ENCODE data around the gene USP15. TPM values are rescaled to one million over a fixed set of nuclear protein-coding genes. Genes with fewer than 3 reads are reported as not detected.
A peak's percentile ranks its signal among the peaks of the same experiment; 100 is the strongest.

Gene USP15
- total and polyA plus RNA-seq, 2 of the 8 experiments (the other 6 are each of a cell fraction or from before 2014, with no cell fraction given), result 12.7 to 38.6 TPM

DNA sequence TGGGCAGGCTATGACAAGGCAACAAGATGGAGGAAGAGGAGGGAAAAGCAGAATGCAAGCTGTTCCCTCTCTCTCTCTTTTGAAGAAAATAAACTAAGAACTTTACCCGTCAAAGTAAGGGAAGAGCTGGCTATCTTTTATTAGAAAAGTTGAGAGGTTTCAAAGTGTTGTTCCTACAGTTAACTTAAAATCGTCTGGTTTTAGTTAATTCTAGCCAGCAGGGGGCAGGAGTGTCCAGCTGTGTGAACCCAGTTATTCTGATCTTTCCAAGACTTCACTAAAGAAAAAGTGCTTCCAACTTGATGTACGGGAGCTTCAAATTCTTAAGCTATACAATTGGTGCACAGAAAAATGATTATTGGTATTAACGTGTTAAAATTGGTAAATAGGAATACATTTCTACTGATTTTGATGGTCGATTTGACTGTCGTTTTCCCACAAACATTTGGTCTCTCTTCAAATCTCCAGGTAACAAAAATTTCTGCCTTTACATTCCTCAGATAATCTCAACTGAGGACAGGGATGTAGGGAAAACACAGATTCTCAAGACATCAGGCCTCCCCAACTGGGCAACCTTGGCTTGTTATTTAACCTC, 178.0 kb downstream of the USP15 start:
- DNase-seq (ENCODE audit: low read depth in 1 of 2, low spot score in 2 of 2) (peak in 1 of 2 experiments; percentile 67), FAIRE-seq (peak; percentile 71)
- H4K91ac ChIP-seq (replicated peaks; ENCODE audit: insufficient read length, low read length), result no peak overlapping the region
- ChIA-PET CTCF (ENCODE audit: partially characterized antibody) (interaction anchor here (0.7 to 4.7 kb wide), 34 partner anchors 9 to 631 kb away, joined by 3 to 86 read pairs (median 4); partner anchors contain the start of gene MON2), POLR2A (ENCODE audit: partially characterized antibody) (no interaction called here)
- peaks cover 8 to 25% (median 19%) of the 10 kb centered on the region in 4 experiments for H3K27me3 ChIP-seq (replicated peaks in 1 of 4; ENCODE audit: control insufficient read depth in 3 of 4, extremely low read depth in 1 of 4, insufficient read depth in 3 of 4, low read length in 3 of 4)
- H3K27ac ChIP-seq (ENCODE audit: low read depth, low read length), result no peak overlapping the region
- H2AFZ ChIP-seq (ENCODE audit: low read length), result peak overlapping the region; percentile 28; the same call in 1 of the 2 replicates
- H3K9ac ChIP-seq (replicated peaks in 1 of 4; ENCODE audit: extremely low read depth in 1 of 4, low read depth in 3 of 4, low read length in 3 of 4), result no peak overlapping the region
- peaks cover 13% of the 10 kb centered on the region for H3K23me2 ChIP-seq (ENCODE audit: low read depth, low read length)
- no peak overlapping the region for H2BK20ac ChIP-seq (ENCODE audit: low read length)
- H3K56ac ChIP-seq (replicated peaks; ENCODE audit: insufficient read length, low read depth, low read length), result no peak overlapping the region
- no peaks in the 10 kb centered on the region for H4K20me1 ChIP-seq (replicated peaks in 1 of 2; ENCODE audit: control insufficient read depth in 1 of 2, insufficient read depth in 2 of 2, low read length in 2 of 2)
- TF ChIP-seq RAD21 (IDR thresholded peaks at IDR 0.05 in 1 of 2, conservative IDR thresholded peaks at IDR 0.05 in 1 of 2; ENCODE audit: low read depth in 2 of 2, low read length in 2 of 2), result peak; percentile 73 to 79
- no peak for TF ChIP-seq SIN3A (conservative IDR thresholded peaks at IDR 0.05 in 1 of 2, IDR thresholded peaks at IDR 0.05 in 1 of 2; ENCODE audit: low read depth in 1 of 2, low read length in 2 of 2)
- TF ChIP-seq, protein P1, sequence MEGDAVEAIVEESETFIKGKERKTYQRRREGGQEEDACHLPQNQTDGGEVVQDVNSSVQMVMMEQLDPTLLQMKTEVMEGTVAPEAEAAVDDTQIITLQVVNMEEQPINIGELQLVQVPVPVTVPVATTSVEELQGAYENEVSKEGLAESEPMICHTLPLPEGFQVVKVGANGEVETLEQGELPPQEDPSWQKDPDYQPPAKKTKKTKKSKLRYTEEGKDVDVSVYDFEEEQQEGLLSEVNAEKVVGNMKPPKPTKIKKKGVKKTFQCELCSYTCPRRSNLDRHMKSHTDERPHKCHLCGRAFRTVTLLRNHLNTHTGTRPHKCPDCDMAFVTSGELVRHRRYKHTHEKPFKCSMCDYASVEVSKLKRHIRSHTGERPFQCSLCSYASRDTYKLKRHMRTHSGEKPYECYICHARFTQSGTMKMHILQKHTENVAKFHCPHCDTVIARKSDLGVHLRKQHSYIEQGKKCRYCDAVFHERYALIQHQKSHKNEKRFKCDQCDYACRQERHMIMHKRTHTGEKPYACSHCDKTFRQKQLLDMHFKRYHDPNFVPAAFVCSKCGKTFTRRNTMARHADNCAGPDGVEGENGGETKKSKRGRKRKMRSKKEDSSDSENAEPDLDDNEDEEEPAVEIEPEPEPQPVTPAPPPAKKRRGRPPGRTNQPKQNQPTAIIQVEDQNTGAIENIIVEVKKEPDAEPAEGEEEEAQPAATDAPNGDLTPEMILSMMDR (IDR thresholded peaks at IDR 0.05; ENCODE audit: control extremely low read depth in 1 of 3, insufficient read depth in 1 of 3, low read depth in 1 of 3, low read length in 3 of 3), result peak in 2 of 3 experiments; percentile 56 to 59; a peak in 3 of 4 replicates
- H4K5ac ChIP-seq (ENCODE audit: insufficient read length, low read depth, low read length), result no peak overlapping the region
- H2BK5ac ChIP-seq (ENCODE audit: low read depth, low read length), result no peak overlapping the region
- no peaks in the 10 kb centered on the region for H3K79me2 ChIP-seq (ENCODE audit: control insufficient read depth in 1 of 2, insufficient read depth in 2 of 2, low read length in 2 of 2)
- no peak overlapping the region for H2AK5ac ChIP-seq (ENCODE audit: low read depth, low read length)
- H3K14ac ChIP-seq (ENCODE audit: insufficient read length), result no peak overlapping the region
- 0 out of 4 replicates have a peak, but pooled peaks cover 0 to 5% of the 10 kb centered on the region in 2 experiments for H3K9me3 ChIP-seq (ENCODE audit: insufficient read depth in 2 of 2, low read depth in 1 of 2, low read length in 1 of 2)
- H3K36me3 ChIP-seq (ENCODE audit: control insufficient read depth in 2 of 4, insufficient read depth in 4 of 4, low read length in 3 of 4), result no peaks in the 10 kb centered on the region
- no peak overlapping the region for H2BK12ac ChIP-seq (ENCODE audit: low read depth, low read length)
- no peak overlapping the region for H2BK15ac ChIP-seq (ENCODE audit: low read length)
- no peak overlapping the region for H2BK120ac ChIP-seq (replicated peaks; ENCODE audit: low read depth, low read length)
- H3K4ac ChIP-seq (replicated peaks; ENCODE audit: insufficient read length, low read depth, low read length), result no peak overlapping the region
- no peaks in the 10 kb centered on the region for H3K79me1 ChIP-seq (ENCODE audit: low read depth, low read length)
- H3K4me1 ChIP-seq (replicated peaks in 1 of 4; ENCODE audit: control insufficient read depth in 3 of 4, insufficient read depth in 4 of 4, low read length in 3 of 4), result peaks cover 0 to 5% (median 0%) of the 10 kb centered on the region in 4 experiments; a peak in 4 of 7 replicates
- no peak overlapping the region for H3K18ac ChIP-seq (ENCODE audit: extremely low read depth, low read length)
- no peak overlapping the region for H3K23ac ChIP-seq (ENCODE audit: insufficient read length)
- H3K4me2 ChIP-seq (ENCODE audit: insufficient read depth in 1 of 2, low read depth in 2 of 2, low read length in 2 of 2), result no peak overlapping the region
- no peak overlapping the region for H4K8ac ChIP-seq (ENCODE audit: extremely low read depth, insufficient read depth, low read length)
- 32% methylated on average over 6 of the region's 6 CpGs; no CpG with 5 or more reads in 1 of the 2 experiments for WGBS, 2 experiments (ENCODE audit: extremely low coverage in 1 of 2, insufficient coverage in 1 of 2, insufficient read length in 1 of 2, insufficient replicate concordance in 2 of 2, low coverage in 1 of 2, low lambda C conversion rate in 2 of 2, missing lambda C conversion rate in 1 of 2)
- H3K4me3 ChIP-seq (ENCODE audit: extremely low read depth in 1 of 4, insufficient read depth in 2 of 4, low read depth in 3 of 4, low read length in 4 of 4), result no peak overlapping the region

All from H1 (cell line).